A673 (cell line): Measurements from ENCODE around the gene SLC45A1.

Source experiments
- EZH2 ChIP-seq: fragments of 200-600 bp; sonication (generic); IDR thresholded peaks from 2 replicates; pipeline ENCODE4 v1.6.1; 2017; ENCODE audit warnings: borderline replicate concordance, low read depth, mild to moderate bottlenecking, mixed read lengths, antibody characterized with exemption, low read length; ENCODE audit not compliant: poor library complexity, severe bottlenecking
- TF ChIP-seq, protein P1 (sequence below): fragments of 300-800, 200-600 bp; sonication (generic); conservative IDR thresholded peaks from 2 replicates; pipeline ENCODE4 v1.5.1; 2017; ENCODE audit warnings: low read depth, mild to moderate bottlenecking, antibody characterized with exemption, low read length, moderate library complexity, mixed read lengths

DNA sequence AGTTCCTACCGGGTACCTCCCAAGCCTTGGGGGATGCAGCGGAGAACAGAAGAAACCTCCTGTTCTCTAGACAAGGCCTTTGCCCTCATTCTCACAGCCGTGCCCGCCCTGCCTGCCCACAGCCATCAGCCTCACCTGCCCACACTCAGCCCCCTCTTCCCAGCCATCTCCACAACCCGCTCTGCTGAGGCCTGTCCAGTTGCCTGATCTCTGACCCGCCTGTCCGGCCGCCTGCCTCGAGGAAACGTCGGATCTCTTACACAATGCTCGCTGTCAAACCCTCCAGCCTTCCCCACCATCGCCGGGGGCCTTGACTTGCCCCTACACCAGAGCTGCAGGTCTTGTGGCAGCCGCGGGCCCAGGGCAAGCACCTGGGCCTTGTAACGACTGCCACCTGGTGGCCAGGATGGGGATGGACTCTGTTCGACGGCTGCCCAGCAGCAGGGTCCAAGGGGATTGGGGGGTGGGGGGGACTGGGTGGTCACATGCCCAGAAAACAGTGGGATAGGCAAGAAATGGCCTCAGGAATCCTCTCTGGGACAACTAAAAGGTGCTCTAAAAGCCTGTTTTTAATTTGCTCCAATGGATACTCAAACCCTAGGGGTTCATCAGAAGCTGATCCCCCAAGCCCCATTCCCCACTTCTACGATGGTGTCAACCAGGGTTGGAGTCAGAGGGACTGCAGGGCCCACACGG lies 31.0 kb downstream of the SLC45A1 start:
- TF ChIP-seq, protein P1, sequence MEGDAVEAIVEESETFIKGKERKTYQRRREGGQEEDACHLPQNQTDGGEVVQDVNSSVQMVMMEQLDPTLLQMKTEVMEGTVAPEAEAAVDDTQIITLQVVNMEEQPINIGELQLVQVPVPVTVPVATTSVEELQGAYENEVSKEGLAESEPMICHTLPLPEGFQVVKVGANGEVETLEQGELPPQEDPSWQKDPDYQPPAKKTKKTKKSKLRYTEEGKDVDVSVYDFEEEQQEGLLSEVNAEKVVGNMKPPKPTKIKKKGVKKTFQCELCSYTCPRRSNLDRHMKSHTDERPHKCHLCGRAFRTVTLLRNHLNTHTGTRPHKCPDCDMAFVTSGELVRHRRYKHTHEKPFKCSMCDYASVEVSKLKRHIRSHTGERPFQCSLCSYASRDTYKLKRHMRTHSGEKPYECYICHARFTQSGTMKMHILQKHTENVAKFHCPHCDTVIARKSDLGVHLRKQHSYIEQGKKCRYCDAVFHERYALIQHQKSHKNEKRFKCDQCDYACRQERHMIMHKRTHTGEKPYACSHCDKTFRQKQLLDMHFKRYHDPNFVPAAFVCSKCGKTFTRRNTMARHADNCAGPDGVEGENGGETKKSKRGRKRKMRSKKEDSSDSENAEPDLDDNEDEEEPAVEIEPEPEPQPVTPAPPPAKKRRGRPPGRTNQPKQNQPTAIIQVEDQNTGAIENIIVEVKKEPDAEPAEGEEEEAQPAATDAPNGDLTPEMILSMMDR: peak; percentile 90
- TF ChIP-seq EZH2: no peak
